K562 (cell line): ENCODE measurements around the gene SLC12A6. TPM values are rescaled to one million over a fixed set of nuclear protein-coding genes. Genes with fewer than 3 reads are reported as not detected.

Source experiments
- MTA3 ChIP-seq: fragments of 450-650 bp; formaldehyde crosslinking; IDR thresholded peaks from 2 replicates; pipeline ENCODE4 v1.6.1; 2017; ENCODE audit warnings: mild to moderate bottlenecking, borderline replicate concordance
- PHF20 ChIP-seq: fragments of 450-650 bp; IDR thresholded peaks from 2 replicates; pipeline ENCODE4 v1.6.1; 2018; ENCODE audit not compliant: partially characterized antibody
- SMAD1 ChIP-seq: fragments of 150-350 bp; IDR thresholded peaks from 2 replicates; pipeline ENCODE4 v1.6.1; 2014; ENCODE audit warnings: low read length, low read depth; ENCODE audit not compliant: partially characterized antibody
- XRCC5 ChIP-seq: fragments of 200-400 bp; formaldehyde crosslinking; IDR thresholded peaks from 2 replicates; pipeline ENCODE4 v1.6.1; 2017; ENCODE audit warnings: low read depth, mild to moderate bottlenecking, low read length
- ZNF408 ChIP-seq: fragments of 250-450 bp; sonication (Bioruptor Pico); IDR thresholded peaks from 2 replicates; pipeline ENCODE4 v1.4.0; 2020; ENCODE audit warnings: low read depth, mild to moderate bottlenecking, moderate library complexity
- ZNF766 ChIP-seq: fragments of 200-800 bp; sonication (Bioruptor generic); conservative IDR thresholded peaks from 2 replicates; pipeline ENCODE4 v1.6.1; 2016; ENCODE audit warnings: missing genetic modification characterization, missing compliant biosample characterization
- polyA plus RNA-seq, 8 experiments: library from polyadenylated mRNA; depleted of rRNA in 4 of 8; stranded (reverse) in 5 of 8; unstranded in 3 of 8; fragments of >200 nt; fragmentation: Nextera tagmentation in 2 of 8; fragmentation: Illumina TruSeq in 1 of 8; extraction: Ambion mirVana in 2 of 8; extraction: Trizol in 1 of 8; gene quantifications; 2 replicates each; pipeline versions ENCODE4 v1.2.1 to v1.2.3, GENCODE V29; 2011 to 2014; ENCODE audit warnings: inconsistent platforms in 1 of 8, missing spikeins in 1 of 8
- total RNA-seq, 7 experiments: library from RNA; depleted of rRNA in 6 of 7; stranded (reverse); fragments of >200 nt in 6 of 7; fragmentation: Illumina TruSeq in 2 of 7; extraction: Trizol in 2 of 7; gene quantifications; 2 replicates each; pipeline versions ENCODE4 v1.2.1 to v1.2.3, GENCODE V29; 2011 to 2021; ENCODE audit warnings: low replicate concordance in 1 of 7
- TF ChIP-seq, protein P1 (sequence below): fragments of 150-350 bp; conservative IDR thresholded peaks from 2 replicates; pipeline ENCODE4 v1.6.1; 2014; ENCODE audit warnings: low read length
- TF ChIP-seq, protein P2 (sequence below): fragments of 200-600 bp; sonication (generic); IDR thresholded peaks from one replicate; pipeline ENCODE4 v1.6.1; 2012; ENCODE audit warnings: mild to moderate bottlenecking, low read depth, low read length, inconsistent platforms
- TF ChIP-seq, protein P3 (sequence below): fragments of 450-650 bp; IDR thresholded peaks from 2 replicates; pipeline ENCODE4 v1.6.1; 2014; ENCODE audit warnings: low read depth, mild to moderate bottlenecking, moderate library complexity, borderline replicate concordance

The SLC12A6 gene
- total and polyA plus RNA-seq, 9 of the 15 experiments (the other 6 are each of a cell fraction or from before 2014, with no cell fraction given): 1.4 to 16.4 (median 6.7) TPM

DNA sequence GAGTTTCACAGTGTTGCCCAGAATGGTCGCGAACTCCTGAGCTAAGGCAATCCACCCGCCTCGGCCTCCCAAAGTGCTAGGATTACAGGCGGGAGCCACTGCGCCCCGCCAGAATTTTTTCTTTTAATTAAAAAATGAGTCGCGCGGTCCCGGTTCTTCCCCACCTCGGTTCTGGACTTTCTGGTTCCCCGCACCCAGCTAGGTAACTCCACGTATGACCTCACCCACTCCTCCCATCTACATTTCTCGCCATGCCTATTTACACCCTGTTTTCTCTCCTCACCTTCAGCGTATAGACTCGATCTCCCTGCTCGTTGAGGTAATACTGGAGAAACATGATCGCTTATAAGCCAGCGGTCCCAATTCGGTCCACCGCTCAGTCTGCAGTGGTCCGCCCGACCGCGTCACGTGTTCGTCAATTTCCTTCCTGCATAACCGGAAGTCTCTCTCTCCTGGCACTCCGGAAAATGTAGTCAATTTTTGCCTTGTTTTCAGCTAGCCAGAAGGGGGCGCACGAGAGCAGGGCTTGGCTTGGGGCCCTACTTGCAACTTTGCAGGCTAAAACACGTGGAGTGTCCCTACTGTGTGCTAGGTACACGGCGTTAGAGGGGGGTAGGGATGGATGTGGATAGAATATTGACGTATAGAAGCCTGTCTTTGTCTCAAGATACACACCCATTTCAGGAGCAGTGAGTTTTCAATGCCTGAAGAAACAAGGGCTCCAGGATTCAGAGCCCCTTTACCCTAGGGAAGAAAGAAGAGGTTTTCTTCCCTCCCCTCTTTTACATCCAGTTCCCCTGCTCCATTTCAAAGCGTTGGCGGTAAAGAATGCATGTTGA, 5.4 kb upstream of the SLC12A6 start, which contains the start of the genes NOP10 and NUTM1 (continued):
- TF ChIP-seq XRCC5: peak; percentile 94
- 0 out of 2 replicates have a peak, but pooled peaks have one; percentile 22 for TF ChIP-seq ZNF766
- TF ChIP-seq, protein P1, sequence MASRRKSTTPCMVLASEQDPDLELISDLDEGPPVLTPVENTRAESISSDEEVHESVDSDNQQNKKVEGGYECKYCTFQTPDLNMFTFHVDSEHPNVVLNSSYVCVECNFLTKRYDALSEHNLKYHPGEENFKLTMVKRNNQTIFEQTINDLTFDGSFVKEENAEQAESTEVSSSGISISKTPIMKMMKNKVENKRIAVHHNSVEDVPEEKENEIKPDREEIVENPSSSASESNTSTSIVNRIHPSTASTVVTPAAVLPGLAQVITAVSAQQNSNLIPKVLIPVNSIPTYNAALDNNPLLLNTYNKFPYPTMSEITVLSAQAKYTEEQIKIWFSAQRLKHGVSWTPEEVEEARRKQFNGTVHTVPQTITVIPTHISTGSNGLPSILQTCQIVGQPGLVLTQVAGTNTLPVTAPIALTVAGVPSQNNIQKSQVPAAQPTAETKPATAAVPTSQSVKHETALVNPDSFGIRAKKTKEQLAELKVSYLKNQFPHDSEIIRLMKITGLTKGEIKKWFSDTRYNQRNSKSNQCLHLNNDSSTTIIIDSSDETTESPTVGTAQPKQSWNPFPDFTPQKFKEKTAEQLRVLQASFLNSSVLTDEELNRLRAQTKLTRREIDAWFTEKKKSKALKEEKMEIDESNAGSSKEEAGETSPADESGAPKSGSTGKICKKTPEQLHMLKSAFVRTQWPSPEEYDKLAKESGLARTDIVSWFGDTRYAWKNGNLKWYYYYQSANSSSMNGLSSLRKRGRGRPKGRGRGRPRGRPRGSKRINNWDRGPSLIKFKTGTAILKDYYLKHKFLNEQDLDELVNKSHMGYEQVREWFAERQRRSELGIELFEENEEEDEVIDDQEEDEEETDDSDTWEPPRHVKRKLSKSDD: no peak
- TF ChIP-seq SMAD1: peak; percentile 37
- TF ChIP-seq PHF20: peak; percentile 82
- TF ChIP-seq, protein P2, sequence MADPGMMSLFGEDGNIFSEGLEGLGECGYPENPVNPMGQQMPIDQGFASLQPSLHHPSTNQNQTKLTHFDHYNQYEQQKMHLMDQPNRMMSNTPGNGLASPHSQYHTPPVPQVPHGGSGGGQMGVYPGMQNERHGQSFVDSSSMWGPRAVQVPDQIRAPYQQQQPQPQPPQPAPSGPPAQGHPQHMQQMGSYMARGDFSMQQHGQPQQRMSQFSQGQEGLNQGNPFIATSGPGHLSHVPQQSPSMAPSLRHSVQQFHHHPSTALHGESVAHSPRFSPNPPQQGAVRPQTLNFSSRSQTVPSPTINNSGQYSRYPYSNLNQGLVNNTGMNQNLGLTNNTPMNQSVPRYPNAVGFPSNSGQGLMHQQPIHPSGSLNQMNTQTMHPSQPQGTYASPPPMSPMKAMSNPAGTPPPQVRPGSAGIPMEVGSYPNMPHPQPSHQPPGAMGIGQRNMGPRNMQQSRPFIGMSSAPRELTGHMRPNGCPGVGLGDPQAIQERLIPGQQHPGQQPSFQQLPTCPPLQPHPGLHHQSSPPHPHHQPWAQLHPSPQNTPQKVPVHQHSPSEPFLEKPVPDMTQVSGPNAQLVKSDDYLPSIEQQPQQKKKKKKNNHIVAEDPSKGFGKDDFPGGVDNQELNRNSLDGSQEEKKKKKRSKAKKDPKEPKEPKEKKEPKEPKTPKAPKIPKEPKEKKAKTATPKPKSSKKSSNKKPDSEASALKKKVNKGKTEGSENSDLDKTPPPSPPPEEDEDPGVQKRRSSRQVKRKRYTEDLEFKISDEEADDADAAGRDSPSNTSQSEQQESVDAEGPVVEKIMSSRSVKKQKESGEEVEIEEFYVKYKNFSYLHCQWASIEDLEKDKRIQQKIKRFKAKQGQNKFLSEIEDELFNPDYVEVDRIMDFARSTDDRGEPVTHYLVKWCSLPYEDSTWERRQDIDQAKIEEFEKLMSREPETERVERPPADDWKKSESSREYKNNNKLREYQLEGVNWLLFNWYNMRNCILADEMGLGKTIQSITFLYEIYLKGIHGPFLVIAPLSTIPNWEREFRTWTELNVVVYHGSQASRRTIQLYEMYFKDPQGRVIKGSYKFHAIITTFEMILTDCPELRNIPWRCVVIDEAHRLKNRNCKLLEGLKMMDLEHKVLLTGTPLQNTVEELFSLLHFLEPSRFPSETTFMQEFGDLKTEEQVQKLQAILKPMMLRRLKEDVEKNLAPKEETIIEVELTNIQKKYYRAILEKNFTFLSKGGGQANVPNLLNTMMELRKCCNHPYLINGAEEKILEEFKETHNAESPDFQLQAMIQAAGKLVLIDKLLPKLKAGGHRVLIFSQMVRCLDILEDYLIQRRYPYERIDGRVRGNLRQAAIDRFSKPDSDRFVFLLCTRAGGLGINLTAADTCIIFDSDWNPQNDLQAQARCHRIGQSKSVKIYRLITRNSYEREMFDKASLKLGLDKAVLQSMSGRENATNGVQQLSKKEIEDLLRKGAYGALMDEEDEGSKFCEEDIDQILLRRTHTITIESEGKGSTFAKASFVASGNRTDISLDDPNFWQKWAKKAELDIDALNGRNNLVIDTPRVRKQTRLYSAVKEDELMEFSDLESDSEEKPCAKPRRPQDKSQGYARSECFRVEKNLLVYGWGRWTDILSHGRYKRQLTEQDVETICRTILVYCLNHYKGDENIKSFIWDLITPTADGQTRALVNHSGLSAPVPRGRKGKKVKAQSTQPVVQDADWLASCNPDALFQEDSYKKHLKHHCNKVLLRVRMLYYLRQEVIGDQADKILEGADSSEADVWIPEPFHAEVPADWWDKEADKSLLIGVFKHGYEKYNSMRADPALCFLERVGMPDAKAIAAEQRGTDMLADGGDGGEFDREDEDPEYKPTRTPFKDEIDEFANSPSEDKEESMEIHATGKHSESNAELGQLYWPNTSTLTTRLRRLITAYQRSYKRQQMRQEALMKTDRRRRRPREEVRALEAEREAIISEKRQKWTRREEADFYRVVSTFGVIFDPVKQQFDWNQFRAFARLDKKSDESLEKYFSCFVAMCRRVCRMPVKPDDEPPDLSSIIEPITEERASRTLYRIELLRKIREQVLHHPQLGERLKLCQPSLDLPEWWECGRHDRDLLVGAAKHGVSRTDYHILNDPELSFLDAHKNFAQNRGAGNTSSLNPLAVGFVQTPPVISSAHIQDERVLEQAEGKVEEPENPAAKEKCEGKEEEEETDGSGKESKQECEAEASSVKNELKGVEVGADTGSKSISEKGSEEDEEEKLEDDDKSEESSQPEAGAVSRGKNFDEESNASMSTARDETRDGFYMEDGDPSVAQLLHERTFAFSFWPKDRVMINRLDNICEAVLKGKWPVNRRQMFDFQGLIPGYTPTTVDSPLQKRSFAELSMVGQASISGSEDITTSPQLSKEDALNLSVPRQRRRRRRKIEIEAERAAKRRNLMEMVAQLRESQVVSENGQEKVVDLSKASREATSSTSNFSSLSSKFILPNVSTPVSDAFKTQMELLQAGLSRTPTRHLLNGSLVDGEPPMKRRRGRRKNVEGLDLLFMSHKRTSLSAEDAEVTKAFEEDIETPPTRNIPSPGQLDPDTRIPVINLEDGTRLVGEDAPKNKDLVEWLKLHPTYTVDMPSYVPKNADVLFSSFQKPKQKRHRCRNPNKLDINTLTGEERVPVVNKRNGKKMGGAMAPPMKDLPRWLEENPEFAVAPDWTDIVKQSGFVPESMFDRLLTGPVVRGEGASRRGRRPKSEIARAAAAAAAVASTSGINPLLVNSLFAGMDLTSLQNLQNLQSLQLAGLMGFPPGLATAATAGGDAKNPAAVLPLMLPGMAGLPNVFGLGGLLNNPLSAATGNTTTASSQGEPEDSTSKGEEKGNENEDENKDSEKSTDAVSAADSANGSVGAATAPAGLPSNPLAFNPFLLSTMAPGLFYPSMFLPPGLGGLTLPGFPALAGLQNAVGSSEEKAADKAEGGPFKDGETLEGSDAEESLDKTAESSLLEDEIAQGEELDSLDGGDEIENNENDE: no peak
- peak; percentile 83 for TF ChIP-seq MTA3
- no peak for TF ChIP-seq ZNF408
- TF ChIP-seq, protein P3, sequence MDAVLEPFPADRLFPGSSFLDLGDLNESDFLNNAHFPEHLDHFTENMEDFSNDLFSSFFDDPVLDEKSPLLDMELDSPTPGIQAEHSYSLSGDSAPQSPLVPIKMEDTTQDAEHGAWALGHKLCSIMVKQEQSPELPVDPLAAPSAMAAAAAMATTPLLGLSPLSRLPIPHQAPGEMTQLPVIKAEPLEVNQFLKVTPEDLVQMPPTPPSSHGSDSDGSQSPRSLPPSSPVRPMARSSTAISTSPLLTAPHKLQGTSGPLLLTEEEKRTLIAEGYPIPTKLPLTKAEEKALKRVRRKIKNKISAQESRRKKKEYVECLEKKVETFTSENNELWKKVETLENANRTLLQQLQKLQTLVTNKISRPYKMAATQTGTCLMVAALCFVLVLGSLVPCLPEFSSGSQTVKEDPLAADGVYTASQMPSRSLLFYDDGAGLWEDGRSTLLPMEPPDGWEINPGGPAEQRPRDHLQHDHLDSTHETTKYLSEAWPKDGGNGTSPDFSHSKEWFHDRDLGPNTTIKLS: peak; percentile 81; the same call in 1 of the 2 replicates
